Chondrocyte (in vitro differentiated cells): Measurements from ENCODE around the gene MAN2A1. TPM values are rescaled to one million over a fixed set of nuclear protein-coding genes. Genes with fewer than 3 reads are reported as not detected.

Experiments
- DNase-seq: peaks from one replicate; pipeline ENCODE4 v3.0.0; 2021; ENCODE audit warnings: mixed read lengths, low spot score
- H3K27ac Mint-ChIP-seq: one replicate; pipeline ENCODE4 v1.8.0; 2021; ENCODE audit warnings: mild to moderate bottlenecking, moderate library complexity, mixed read lengths; ENCODE audit not compliant: unreplicated experiment
- H3K27me3 Mint-ChIP-seq: 2 replicates; pipeline ENCODE4 v1.8.0; 2021; ENCODE audit warnings: low read depth, mixed read lengths
- H3K36me3 Mint-ChIP-seq: 2 replicates; pipeline ENCODE4 v1.8.0; 2021; ENCODE audit warnings: low read depth, mixed read lengths
- H3K4me1 Mint-ChIP-seq: 2 replicates; pipeline ENCODE4 v1.8.0; 2021; ENCODE audit warnings: low read depth, mild to moderate bottlenecking, mixed read lengths
- H3K4me3 Mint-ChIP-seq: one replicate; pipeline ENCODE4 v1.8.0; 2021; ENCODE audit warnings: mild to moderate bottlenecking, moderate library complexity, mixed read lengths; ENCODE audit not compliant: unreplicated experiment
- H3K9me3 Mint-ChIP-seq: 2 replicates; pipeline ENCODE4 v1.8.0; 2021; ENCODE audit warnings: low read depth, mixed read lengths
- total RNA-seq: library from RNA; stranded (reverse); gene quantifications from 3 replicates; pipeline ENCODE4 v1.2.1, GENCODE V29; 2021
- TF ChIP-seq, protein P1 (sequence below): fragments of 200-600 bp; sonication (generic); IDR thresholded peaks from 2 replicates; pipeline ENCODE4 v1.5.0; 2021; ENCODE audit warnings: antibody characterized with exemption, mild to moderate bottlenecking, moderate library complexity

Gene MAN2A1
- total RNA-seq, 1 donor from 2014 or later: 75.0 TPM

DNA sequence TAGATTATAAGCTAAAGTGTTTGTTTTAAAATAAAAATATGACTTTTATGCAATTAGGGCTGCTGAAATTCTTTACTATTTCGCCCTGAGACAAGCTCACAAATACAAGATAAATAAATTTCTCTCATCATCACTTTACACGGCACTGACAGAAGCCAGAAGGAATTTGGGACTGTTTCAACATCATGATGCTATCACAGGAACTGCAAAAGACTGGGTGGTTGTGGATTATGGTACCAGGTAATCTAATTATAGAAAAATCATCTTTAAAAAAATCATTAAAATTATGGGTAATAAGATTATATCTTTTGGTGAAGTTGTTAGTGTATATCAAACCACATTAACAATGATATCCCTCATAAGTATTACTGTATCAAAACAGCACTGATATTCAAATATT is 95.0 kb downstream of the MAN2A1 start:
- Mint-ChIP-seq H3K27me3 (no peaks in the 10 kb centered on the region), H3K4me1 (peaks cover 10% of the 10 kb centered on the region)

DNA sequence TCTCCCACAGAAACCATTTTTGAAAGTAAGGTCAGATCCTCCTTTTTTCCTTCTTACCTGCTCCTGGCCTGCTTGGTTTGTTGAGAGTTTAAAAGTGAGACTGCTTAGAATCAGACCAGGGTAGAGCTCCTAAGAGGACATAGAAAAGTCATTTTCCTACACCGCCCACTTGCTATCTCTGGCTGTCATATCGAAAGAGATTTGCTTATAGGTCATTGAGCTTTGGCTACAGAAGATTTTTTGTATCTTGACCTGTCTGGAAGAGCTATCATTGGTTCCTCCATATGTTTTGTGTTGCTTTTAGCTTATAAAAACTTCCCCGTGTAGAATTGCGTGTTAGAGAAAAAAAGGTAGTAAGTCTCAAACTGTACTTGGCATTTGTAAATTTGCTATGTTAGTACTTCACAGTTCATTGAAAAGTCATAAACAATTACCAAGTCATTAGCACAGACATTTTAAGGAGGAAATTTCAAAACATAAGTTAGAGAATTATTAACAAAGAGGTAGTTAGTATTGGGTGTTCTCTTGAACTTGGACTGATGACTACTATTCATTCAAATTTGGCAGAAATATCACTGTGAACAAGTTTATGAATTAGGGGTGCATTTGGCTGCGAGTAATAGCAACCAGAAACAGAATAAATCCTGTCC is 96.6 kb downstream of the MAN2A1 start:
- TF ChIP-seq, protein P1, sequence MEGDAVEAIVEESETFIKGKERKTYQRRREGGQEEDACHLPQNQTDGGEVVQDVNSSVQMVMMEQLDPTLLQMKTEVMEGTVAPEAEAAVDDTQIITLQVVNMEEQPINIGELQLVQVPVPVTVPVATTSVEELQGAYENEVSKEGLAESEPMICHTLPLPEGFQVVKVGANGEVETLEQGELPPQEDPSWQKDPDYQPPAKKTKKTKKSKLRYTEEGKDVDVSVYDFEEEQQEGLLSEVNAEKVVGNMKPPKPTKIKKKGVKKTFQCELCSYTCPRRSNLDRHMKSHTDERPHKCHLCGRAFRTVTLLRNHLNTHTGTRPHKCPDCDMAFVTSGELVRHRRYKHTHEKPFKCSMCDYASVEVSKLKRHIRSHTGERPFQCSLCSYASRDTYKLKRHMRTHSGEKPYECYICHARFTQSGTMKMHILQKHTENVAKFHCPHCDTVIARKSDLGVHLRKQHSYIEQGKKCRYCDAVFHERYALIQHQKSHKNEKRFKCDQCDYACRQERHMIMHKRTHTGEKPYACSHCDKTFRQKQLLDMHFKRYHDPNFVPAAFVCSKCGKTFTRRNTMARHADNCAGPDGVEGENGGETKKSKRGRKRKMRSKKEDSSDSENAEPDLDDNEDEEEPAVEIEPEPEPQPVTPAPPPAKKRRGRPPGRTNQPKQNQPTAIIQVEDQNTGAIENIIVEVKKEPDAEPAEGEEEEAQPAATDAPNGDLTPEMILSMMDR: no peak
- DNase-seq: no peak

More for the DNA sequence above, 95.0 kb downstream of the MAN2A1 start:
- no peak for DNase-seq
- Mint-ChIP-seq H3K36me3 (peaks cover 11% of the 10 kb centered on the region), H3K4me3 (no peak overlapping the region), H3K9me3 (no peaks in the 10 kb centered on the region), H3K27ac (no peak overlapping the region)
- TF ChIP-seq, protein P1: no peak

DNA sequence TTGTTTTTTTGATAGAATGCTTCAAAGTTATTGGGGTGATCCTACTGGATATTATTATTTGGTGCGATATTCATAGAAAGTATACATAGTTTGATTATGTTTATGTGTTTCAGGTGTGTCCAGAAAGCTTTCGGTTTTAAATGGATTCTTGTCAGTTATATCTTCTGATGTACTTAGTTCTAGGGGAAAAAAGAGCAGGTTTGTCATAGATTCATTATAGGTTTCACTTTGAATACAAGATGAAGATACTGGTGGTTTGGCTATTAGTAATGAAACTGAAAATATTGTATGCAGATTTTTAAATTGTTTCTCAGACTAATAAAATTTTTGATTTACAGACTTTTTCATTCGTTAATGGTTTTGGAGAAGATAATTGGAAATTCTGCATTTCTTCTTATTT is 98.9 kb downstream of the MAN2A1 start:
- Mint-ChIP-seq H3K4me3 (no peak overlapping the region), H3K36me3 (peaks cover 16% of the 10 kb centered on the region), H3K9me3 (peaks cover 4% of the 10 kb centered on the region), H3K27ac (peak overlapping the region; percentile 14), H3K4me1 (peaks cover 10% of the 10 kb centered on the region), H3K27me3 (no peaks in the 10 kb centered on the region)
- TF ChIP-seq, protein P1: no peak
- DNase-seq: no peak

More for the DNA sequence above, 96.6 kb downstream of the MAN2A1 start:
- Mint-ChIP-seq H3K9me3 (no peaks in the 10 kb centered on the region), H3K27me3 (no peaks in the 10 kb centered on the region), H3K4me3 (no peak overlapping the region), H3K36me3 (peaks cover 11% of the 10 kb centered on the region), H3K27ac (no peak overlapping the region), H3K4me1 (peaks cover 10% of the 10 kb centered on the region)

DNA sequence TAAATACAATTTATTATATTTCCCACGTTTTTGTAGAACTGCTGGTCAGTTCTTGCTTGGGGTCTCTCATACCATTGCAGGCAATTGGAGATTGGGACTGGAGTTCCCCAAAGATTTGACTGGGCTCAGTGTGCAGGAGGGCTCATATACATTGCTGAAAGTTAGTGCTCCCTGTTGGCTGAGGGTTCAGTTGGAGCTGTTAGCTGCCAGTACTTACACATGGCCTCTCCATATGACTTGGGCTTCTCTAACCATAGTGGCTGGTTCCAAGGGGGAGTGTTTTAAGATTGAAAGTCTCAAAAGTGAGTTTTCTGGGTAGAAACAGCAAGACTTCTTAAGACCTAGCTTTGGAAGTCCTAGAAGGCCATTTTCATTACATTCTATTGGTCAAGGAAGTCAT is 102.9 kb downstream of the MAN2A1 start:
- TF ChIP-seq, protein P1: no peak
- peaks cover 4% of the 10 kb centered on the region for H3K9me3 Mint-ChIP-seq
- peaks cover 10% of the 10 kb centered on the region for H3K4me1 Mint-ChIP-seq
- peaks cover 31% of the 10 kb centered on the region for H3K36me3 Mint-ChIP-seq
- no peaks in the 10 kb centered on the region for H3K27me3 Mint-ChIP-seq
- no peak overlapping the region for H3K4me3 Mint-ChIP-seq
- DNase-seq: no peak
- H3K27ac Mint-ChIP-seq: no peak overlapping the region

DNA sequence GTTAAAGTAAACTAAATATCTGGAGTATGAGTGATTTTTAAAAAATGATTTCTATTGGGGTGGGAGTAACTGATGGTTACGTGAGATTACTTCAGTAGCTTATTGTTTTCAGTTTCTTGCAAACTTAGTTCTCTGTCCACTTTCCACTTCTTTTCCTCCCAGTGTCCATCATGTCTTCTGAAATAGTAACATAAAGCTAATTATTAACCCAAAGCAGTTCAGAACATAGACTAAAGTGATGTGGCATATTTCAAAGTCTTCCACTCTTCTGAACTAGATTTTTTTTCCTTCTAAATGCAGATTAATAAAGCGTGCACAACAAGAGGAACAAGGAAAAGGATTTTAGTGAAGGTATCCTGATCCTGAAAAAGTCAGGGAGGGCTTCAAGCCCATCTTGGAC is 114.1 kb downstream of the MAN2A1 start:
- Mint-ChIP-seq H3K27me3 (no peaks in the 10 kb centered on the region), H3K27ac (peak overlapping the region; percentile 39), H3K9me3 (no peaks in the 10 kb centered on the region), H3K4me1 (peaks cover 24% of the 10 kb centered on the region), H3K4me3 (no peak overlapping the region), H3K36me3 (peaks cover 14% of the 10 kb centered on the region)
- TF ChIP-seq, protein P1: no peak
- no peak for DNase-seq
